ENCODE results near the gene CACNB4. TPM values are rescaled to one million over a fixed set of nuclear protein-coding genes. Genes with fewer than 3 reads are reported as not detected.

CACNB4 gene
- total and polyA plus RNA-seq, 2 of the 4 experiments (the other 2 are of a cell fraction), result 0.12 to 0.36 TPM

DNA sequence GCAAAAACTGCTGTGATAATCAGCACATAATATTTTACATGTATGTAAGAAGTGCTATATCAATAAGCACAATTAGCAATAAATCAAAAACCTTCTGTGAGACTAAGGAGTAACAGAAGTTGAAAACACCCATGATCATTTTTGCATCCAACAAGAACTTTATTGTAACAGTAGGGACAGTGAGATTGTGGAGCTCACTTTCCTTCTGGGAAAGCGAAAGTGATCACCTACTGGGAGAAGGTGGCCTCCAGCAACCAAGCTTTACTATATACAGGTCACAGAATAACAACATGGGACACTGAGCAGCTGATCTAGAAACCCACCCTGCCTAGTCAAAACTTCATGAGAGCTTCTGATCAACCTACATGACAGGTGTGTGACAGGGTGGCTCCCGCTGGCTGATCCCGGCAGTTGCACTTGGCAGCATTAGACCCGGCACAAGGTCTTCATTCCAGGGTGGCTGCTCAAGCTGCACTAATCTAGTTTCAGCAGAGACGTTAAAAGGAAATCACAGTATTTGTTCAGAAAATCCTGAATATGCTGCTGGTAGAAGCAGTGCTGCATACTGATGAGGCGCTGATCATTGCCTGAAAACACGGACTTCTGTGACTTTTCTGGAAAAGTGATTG lies 207.2 kb downstream of the CACNB4 start:
- TF ChIP-seq NFE2L2 (IDR thresholded peaks at IDR 0.05; ENCODE audit: low read depth, low read length) (no peak), CEBPB (IDR thresholded peaks at IDR 0.05; ENCODE audit: low read depth, low read length) (no peak), FOS (IDR thresholded peaks at IDR 0.05; ENCODE audit: low read depth, low read length) (no peak), MAZ (IDR thresholded peaks at IDR 0.05; ENCODE audit: borderline replicate concordance, low read depth, low read length) (no peak), BHLHE40 (IDR thresholded peaks at IDR 0.05; ENCODE audit: low read depth, low read length) (no peak), MAFK (IDR thresholded peaks at IDR 0.05; ENCODE audit: low read depth, low read length) (no peak), RAD21 (IDR thresholded peaks at IDR 0.05; ENCODE audit: low read length) (no peak), POLR2A (IDR thresholded peaks at IDR 0.05; ENCODE audit: low read depth, low read length) (no peak), MXI1 (IDR thresholded peaks at IDR 0.05; ENCODE audit: borderline replicate concordance, low read depth, low read length) (no peak), RFX5 (IDR thresholded peaks at IDR 0.05; ENCODE audit: low read depth, low read length) (no peak), SMC3 (IDR thresholded peaks at IDR 0.05; ENCODE audit: low read depth, low read length) (no peak), CHD1 (IDR thresholded peaks at IDR 0.05; ENCODE audit: low read depth, low read length) (no peak), RCOR1 (IDR thresholded peaks at IDR 0.05; ENCODE audit: insufficient replicate concordance, low read length) (no peak)
- TF ChIP-seq, protein P1, sequence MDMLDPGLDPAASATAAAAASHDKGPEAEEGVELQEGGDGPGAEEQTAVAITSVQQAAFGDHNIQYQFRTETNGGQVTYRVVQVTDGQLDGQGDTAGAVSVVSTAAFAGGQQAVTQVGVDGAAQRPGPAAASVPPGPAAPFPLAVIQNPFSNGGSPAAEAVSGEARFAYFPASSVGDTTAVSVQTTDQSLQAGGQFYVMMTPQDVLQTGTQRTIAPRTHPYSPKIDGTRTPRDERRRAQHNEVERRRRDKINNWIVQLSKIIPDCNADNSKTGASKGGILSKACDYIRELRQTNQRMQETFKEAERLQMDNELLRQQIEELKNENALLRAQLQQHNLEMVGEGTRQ (IDR thresholded peaks at IDR 0.05; ENCODE audit: low read depth, low read length), result no peak
- TF ChIP-seq, protein P2, sequence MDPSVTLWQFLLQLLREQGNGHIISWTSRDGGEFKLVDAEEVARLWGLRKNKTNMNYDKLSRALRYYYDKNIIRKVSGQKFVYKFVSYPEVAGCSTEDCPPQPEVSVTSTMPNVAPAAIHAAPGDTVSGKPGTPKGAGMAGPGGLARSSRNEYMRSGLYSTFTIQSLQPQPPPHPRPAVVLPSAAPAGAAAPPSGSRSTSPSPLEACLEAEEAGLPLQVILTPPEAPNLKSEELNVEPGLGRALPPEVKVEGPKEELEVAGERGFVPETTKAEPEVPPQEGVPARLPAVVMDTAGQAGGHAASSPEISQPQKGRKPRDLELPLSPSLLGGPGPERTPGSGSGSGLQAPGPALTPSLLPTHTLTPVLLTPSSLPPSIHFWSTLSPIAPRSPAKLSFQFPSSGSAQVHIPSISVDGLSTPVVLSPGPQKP (IDR thresholded peaks at IDR 0.05; ENCODE audit: borderline replicate concordance, low read depth, low read length), result no peak
- TF ChIP-seq, protein P3, sequence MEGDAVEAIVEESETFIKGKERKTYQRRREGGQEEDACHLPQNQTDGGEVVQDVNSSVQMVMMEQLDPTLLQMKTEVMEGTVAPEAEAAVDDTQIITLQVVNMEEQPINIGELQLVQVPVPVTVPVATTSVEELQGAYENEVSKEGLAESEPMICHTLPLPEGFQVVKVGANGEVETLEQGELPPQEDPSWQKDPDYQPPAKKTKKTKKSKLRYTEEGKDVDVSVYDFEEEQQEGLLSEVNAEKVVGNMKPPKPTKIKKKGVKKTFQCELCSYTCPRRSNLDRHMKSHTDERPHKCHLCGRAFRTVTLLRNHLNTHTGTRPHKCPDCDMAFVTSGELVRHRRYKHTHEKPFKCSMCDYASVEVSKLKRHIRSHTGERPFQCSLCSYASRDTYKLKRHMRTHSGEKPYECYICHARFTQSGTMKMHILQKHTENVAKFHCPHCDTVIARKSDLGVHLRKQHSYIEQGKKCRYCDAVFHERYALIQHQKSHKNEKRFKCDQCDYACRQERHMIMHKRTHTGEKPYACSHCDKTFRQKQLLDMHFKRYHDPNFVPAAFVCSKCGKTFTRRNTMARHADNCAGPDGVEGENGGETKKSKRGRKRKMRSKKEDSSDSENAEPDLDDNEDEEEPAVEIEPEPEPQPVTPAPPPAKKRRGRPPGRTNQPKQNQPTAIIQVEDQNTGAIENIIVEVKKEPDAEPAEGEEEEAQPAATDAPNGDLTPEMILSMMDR (conservative IDR thresholded peaks at IDR 0.05; ENCODE audit: low read depth, low read length), result no peak
- no TSS peak for BruUV-seq (replicated peaks)
- no peak overlapping the region for H3K4ac ChIP-seq (ENCODE audit: low read depth, low read length)
- no peak overlapping the region for H2AFZ ChIP-seq (replicated peaks; ENCODE audit: low read length, poor library complexity)
- no peaks in the 10 kb centered on the region for H3K9me1 ChIP-seq (ENCODE audit: insufficient read depth, low read length)
- in situ Hi-C loops (cut with MboI; ENCODE audit: low sequenced_read_pairs), result no loop called here
- H3K18ac ChIP-seq (ENCODE audit: low read depth, low read length), result no peak overlapping the region
- no peaks in the 10 kb centered on the region for H3K36me3 ChIP-seq (ENCODE audit: control insufficient read depth, insufficient read depth, low read length)
- no peak overlapping the region for H4K8ac ChIP-seq (ENCODE audit: low read depth in 2 of 2, low read length in 2 of 2)
- no peak overlapping the region for H3K9ac ChIP-seq (ENCODE audit: low read depth, low read length)
- H2BK120ac ChIP-seq (ENCODE audit: low read depth, low read length), result no peak overlapping the region
- no peak overlapping the region for H3K14ac ChIP-seq (replicated peaks; ENCODE audit: low read depth, low read length)
- no peak overlapping the region for H3K4me2 ChIP-seq (ENCODE audit: low read depth, low read length)
- ATAC-seq (ENCODE audit: low read depth), result no peak
- H3K4me3 ChIP-seq (ENCODE audit: insufficient read depth, low read depth, low read length), result no peak overlapping the region
- CTCF ChIA-PET, result interaction anchor here (0.6 kb wide), 1 partner anchor 692 kb away, joined by 7 read pairs; no protein-coding TSS in a partner anchor
- no peak overlapping the region for H3K23ac ChIP-seq (ENCODE audit: low read depth, low read length)
- peaks cover 2% of the 10 kb centered on the region; the same call in 1 of the 2 replicates for H3K9me3 ChIP-seq (ENCODE audit: control insufficient read depth, insufficient read depth, low read length)
- intact Hi-C loops (cut with micrococcal nuclease), result no loop called here
- no peak overlapping the region for H2AK9ac ChIP-seq (replicated peaks; ENCODE audit: low read depth, low read length, poor library complexity)
- dilution Hi-C loops (cut with HindIII; ENCODE audit: low sequenced_read_pairs, unreplicated experiment), result no loop called here
- 70% methylated on average over 4 of the region's 7 CpGs; no CpG with 5 or more reads in 1 of the 2 experiments for WGBS, 2 experiments (ENCODE audit: extremely low coverage in 2 of 2, insufficient read length in 1 of 2)
- no peak overlapping the region for H4K91ac ChIP-seq (ENCODE audit: insufficient read depth, low read depth, low read length)
- no peak overlapping the region for H3K56ac ChIP-seq (ENCODE audit: extremely low read depth, insufficient read depth, low read length)
- no peak overlapping the region for H2AK5ac ChIP-seq (ENCODE audit: low read depth, low read length)
- H4K20me1 ChIP-seq (ENCODE audit: insufficient read depth, low read length), result no peaks in the 10 kb centered on the region
- no peak overlapping the region for H3K27ac ChIP-seq (ENCODE audit: insufficient read depth, low read length)
- no peaks in the 10 kb centered on the region for H3K79me1 ChIP-seq (ENCODE audit: low read depth in 1 of 2, low read length in 2 of 2)
- no peak overlapping the region for H4K5ac ChIP-seq (ENCODE audit: low read depth, low read length)
- POLR2A ChIA-PET (ENCODE audit: unreplicated experiment), result no interaction called here
- H3K4me1 ChIP-seq (ENCODE audit: control insufficient read depth, insufficient read depth, low read length), result no peaks in the 10 kb centered on the region
- H3K27me3 ChIP-seq (ENCODE audit: control insufficient read depth, insufficient read depth, low read length), result no peaks in the 10 kb centered on the region
- no peak overlapping the region for H2BK20ac ChIP-seq (ENCODE audit: low read depth, low read length)
- DNase-seq, result no peak
- no peak overlapping the region for H2BK15ac ChIP-seq (ENCODE audit: low read depth, low read length)
- H2BK5ac ChIP-seq (ENCODE audit: low read depth, low read length, poor library complexity, severe bottlenecking), result no peak overlapping the region
